Measurements from ENCODE around the gene NFKB2.

The NFKB2 gene

DNA sequence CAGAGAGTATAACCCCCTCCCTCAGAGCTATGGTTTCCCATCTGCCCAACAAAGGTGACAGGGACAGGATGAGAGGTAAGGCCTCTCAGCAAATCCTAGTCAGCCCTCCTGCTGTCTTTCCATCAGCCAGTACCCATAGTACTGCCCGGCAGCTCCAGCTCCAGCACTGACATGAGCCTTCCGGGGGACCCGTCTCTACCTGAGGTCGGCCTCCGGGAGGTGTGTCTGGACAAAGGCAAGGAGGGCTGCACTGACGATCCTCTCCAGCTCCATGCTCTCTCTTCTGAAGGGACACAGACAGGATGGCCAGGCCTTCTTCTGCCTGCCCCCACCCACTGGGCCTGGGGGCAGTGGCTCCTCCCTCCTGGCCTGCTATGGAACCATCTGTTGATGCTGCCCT lies 29.4 kb downstream of the NFKB2 start:
- DNase-seq = no peak

DNA sequence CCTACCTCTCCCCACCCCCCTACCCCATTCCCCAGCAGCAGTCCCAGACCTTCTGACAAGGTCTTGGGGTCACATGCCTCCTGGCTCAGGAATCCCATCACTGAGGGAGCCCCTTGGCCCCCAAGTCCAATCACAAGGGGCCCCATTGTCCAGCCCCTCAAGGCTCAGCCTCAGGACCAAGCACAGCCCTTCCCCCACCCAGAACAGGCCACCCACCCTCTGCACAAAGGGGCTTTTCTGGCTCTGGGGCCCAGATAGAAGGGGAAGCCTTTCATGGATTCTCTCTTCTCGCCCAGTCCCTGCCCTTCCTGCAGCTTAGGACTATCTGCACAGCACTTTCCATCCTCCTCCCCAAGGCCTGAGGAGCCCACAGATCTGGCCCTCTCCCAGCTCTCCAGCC lies 29.9 kb downstream of the NFKB2 start:
- DNase-seq = no peak

- DNase-seq = no peak
These were observed 31.3 kb downstream of the NFKB2 start for GRCh38 chr10:102426803-102427287.

DNA sequence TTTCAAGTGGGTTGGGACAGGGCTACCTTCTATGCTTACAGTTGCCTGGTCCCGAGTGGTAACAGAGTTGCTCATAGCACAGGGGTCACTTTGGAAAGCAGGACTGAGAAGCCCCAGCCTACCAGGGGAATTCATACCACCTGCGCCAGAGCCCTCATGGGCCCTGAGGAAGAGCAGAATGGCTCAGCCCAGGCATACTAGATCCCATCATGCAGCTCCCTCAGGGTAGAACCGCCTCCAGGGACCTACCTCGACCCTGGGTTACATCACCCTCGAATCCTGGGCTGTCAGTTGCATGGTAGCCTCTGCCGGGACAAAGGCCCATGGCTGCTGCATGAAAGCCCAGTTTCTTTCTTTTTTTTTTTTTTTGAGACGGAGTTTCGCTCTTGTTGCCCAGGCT lies 34.0 kb downstream of the NFKB2 start:
- no peak for DNase-seq

DNA sequence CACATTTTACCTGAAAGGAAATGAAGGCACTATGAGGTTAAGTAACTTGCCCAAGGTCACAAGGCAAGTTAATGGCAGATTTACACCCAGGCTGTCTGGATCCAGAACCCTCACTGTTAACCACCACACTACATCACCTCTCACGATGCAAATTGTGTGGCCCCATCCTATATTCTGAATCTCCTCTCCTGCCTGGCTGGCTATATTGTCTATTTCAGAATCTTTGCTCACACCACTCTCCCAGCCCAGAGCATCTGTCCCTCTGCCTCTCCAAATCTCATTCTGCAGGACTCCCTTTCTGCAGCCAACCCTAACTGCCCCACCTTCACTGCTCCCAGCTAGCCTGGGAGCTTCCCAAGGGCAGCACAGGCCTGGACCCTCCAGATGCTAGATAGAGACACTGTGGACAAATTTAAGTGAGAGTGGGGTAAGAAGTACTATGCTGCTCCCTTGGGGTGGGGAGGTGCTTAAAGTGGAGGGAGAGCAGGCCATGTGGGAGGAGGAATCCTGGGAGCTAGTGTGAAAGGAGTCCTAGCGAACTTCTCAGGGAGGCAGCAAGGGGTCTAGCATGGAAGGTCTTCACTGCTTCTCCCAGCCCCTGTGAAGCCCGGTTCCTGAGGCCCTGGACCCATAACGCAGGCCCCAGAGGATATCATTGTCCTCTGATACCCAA lies 36.1 kb downstream of the NFKB2 start:
- no peak for DNase-seq

- peak; percentile 93 to 97 for DNase-seq
These were observed 36.9 kb downstream of the NFKB2 start, which contains the start of gene CUEDC2 for GRCh38 chr10:102432162-102432950. TSS of gene CUEDC2 (minus strand) at chr10:102432574. CDS start at chr10:102425188, 7,386 bp downstream.

DNA sequence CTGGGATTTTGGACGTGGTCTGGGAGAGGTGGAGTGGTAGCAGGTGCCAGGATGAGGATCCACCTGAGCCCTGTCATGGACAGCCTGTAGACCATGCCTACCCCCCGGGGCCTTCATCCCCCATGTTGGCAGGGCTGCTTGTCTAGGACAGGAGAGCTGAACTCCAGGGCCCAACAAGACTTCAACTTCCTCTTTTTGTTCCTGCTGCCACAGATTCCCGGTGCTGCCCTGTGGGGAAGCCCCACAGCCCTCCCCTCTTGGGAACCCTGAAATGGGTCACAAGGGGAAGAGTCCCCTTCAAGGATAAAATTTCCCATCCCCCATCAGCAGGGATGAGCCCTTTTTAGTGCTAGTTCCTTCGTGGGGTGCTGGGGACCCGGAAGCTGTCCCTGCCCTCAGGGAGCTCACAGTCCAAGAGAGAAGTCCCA lies 38.1 kb downstream of the NFKB2 start:
- DNase-seq = no peak

- DNase-seq = no peak
These were observed 39.1 kb downstream of the NFKB2 start for GRCh38 chr10:102434394-102435132.

DNA sequence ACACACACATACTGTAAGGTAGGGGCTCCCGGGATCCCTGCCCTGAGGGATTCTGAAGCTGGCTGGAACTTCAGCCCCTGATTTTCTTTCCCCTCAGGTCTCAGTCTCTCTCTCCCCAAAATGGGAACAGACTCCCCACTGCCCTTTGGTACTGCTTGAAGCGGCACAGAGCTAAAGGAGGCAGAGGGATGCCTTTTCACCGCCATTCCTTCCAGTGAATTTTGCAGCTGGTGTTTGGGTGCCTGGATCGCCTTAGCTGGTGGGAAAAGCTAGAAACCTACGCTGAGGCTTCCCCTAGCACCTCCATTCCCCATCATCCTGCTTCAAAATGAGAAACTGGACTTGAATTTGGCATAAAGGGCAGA lies 39.6 kb downstream of the NFKB2 start:
- DNase-seq = no peak

- DNase-seq = peak in 1 of 2 donors; percentile 34
These were observed 40.2 kb downstream of the NFKB2 start for GRCh38 chr10:102435529-102436233.

DNA sequence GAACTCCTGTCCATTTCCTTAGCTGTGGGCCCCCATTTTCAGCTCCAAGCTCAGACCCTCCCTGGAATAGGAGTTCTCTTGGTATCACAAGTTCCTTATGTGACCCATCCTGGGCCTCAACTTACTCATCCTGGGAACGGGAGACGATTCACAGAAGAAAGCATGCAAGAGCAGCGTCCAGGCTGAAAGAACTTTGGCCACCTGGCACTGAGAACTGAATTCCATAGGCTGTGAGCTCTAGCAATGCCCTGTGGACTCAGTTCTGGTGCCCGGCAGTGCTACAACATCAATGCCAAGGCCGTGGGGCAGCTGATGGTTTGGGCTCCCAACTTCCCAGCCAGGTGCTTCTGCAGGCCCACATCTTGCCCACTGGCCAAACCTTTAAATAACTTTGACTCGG lies 40.8 kb downstream of the NFKB2 start:
- DNase-seq = no peak

GRCh38 chr10:102437515-102437914 lies 42.0 kb downstream of the NFKB2 start:
- no peak for DNase-seq

GRCh38 chr10:102438374-102438773 lies 42.9 kb downstream of the NFKB2 start:
- no peak for DNase-seq

- DNase-seq = no peak
These were observed 49.3 kb downstream of the NFKB2 start for GRCh38 chr10:102444851-102445250.

DNA sequence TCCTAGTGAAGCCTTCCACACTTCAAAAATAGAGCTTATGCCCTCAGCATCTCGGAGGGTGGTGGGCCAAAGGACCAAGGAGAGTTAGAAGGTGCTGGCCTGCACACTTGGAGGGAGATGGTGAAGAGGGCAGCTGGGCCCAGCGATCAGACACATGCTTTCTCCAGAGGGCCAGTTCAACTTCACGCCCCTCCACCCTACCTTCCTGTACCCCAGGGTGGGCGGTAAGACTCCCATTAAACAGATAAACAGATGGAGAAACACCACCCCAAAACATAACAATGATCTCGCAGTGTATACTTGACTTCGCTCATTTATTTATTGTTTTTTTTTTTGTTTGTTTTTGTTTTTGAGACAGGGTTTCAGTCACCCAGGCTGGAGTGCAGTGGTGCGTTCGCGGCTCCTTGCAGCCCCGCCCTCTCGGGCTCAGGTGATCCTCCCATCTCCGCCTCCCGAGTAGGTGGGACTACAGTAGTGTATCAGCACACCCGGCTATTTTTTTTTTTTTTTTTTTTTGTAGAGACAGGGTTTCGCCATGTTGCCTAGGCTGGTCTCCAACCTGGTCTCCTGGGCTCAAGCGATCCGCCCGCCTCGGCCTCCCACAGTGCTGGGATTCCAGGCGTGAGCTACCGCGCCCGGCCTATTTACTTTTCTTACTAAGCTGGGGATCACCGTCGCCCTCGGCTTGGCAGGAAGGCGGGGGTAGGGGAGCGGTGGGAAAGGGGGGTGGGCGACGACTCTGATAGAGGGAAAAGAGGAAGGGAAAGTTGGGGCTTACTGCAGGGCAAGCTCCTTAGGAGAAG lies 54.0 kb downstream of the NFKB2 start:
- peak; percentile 90 to 91 for DNase-seq

DNA sequence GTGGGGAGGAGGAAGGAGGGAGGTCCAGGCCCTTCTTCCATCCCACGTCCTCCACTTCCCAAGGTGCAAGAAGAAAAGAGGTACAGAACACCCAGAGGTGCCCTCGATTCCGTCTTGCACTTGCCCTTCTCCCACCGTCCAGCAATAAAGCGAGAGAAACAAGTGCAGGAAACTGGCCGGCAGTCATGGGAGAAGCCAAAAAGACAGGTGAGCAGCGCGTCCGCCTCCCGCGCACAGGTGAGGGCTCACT lies 54.5 kb downstream of the NFKB2 start:
- no peak for DNase-seq

DNA sequence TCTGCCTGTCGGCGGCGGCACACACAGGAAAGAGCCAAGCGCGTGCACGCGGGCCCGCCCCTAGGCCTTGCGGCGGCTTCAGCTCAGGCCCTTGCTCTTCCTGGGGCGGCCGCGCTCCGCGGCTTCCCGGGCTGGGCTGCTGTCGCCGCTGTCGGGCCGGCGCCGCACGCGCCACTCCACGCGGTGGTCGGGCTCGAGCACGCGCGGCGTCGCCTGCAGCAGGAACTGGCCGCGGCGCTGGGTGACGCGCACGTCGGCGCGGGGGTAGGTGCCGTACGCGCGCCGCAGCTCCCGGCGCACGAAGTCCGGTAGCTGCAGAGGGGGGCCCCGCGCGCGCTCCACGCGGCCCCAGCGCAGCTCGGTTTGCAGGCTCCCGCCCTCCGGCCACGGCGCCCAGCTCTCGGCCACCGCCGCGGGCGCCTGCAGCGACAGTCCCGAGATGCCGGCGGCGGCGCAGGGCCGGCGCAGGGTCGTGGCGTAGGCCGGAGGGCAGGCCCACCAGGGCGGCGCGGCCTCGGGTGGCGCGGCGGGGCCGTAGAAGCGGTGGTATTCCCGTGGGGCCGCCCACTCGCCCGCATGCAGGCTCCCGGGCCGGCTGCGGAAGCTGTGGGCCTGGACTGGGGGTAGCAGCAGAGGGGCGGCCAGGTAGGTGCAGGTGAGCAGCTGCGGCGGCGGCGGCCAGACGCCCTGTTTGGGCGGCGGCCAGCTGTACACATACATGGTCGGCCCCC lies 55.0 kb downstream of the NFKB2 start:
- peak; percentile 93 to 94 for DNase-seq

DNA sequence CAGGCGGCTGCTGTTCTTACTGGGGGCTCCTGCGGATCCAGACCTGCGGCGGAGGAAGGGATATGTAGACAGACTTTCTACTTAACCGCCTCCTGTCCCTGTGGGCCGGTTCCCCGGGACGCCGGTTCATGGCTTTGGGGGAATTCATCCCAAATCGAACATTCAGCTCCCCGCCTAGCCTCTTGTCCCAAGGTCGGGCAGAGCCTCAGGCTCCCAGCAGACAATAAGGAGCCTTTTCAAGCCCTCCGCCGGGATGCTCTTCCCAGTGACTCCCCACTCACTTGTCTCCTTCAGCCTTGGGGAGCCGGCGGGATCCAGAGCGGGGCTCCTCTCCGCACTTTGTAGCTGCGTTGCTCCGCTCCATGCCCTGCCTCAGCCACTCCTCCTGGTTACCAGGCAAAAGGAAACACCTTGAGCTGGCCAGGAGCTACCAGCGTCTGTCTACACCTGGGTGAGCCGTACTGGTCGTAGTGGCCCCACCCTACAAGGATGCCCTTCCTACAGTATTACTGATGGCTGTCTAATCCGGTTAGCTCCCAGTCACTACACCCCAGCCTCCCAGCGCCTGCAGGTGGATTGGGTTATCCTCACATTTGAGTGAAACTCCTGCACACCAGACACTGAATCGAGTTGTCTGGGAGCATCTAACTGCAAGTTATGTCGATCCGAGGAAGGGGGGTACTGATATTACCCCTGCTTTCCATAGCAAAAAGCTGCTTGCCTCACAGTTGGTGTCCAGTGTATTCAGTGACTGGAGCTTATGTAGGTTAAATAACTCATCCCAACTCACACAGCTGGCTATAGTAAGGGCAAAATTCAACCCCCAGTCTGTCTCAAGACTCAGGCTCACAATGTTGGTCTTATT lies 55.8 kb downstream of the NFKB2 start, which contains the start of gene C10orf95:
TSS of gene C10orf95 (minus strand) at position 439 of the 865 bp plus-strand sequence. CDS start 450 bp downstream, outside the sequence.
- no peak for DNase-seq
